Peyer's patch (tissue), 4 donors: ENCODE measurements around the gene DPRX.

Experiments
- POLR2A ChIP-seq, 2 donors: fragments of 450-650 bp; IDR thresholded peaks; one replicate each; pipeline ENCODE4 v1.5.1; 2017; ENCODE audit warnings: antibody characterized with exemption in 2 of 2, mild to moderate bottlenecking in 2 of 2, moderate library complexity in 2 of 2
- TF ChIP-seq, protein P1 (sequence below), 6 experiments: fragments of 450-650 bp in 4 of 6; fragments of 200-600 bp in 2 of 6; sonication (generic) in 1 of 6; IDR thresholded peaks; one replicate each; pipeline ENCODE4 v1.5.1; 2017 to 2019; ENCODE audit warnings: antibody characterized with exemption in 6 of 6, mild to moderate bottlenecking in 3 of 6, moderate library complexity in 1 of 6

DNA sequence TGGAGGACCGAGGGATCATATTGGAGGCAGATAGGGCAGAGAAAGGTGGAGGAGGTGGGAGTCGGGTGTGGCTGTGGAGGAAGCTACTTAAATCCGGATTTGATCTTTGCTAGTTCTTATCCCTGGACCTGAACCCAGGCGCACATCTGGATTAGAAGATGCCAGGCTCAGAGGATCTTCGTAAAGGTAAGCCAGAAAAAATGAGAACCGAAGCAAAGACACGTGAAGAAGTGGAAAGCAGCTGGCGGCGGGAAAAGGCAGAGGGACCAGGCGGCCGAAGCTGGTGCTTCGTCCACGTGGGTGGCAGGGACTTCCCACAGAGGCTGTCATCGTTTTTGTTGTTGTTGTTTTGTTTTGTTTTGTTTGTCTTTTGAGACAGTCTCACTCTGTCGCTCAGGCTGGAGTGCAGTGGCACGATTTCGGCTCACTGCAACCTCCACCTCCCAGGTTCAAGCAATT is at the start of gene DPRX:
- TF ChIP-seq, protein P1, sequence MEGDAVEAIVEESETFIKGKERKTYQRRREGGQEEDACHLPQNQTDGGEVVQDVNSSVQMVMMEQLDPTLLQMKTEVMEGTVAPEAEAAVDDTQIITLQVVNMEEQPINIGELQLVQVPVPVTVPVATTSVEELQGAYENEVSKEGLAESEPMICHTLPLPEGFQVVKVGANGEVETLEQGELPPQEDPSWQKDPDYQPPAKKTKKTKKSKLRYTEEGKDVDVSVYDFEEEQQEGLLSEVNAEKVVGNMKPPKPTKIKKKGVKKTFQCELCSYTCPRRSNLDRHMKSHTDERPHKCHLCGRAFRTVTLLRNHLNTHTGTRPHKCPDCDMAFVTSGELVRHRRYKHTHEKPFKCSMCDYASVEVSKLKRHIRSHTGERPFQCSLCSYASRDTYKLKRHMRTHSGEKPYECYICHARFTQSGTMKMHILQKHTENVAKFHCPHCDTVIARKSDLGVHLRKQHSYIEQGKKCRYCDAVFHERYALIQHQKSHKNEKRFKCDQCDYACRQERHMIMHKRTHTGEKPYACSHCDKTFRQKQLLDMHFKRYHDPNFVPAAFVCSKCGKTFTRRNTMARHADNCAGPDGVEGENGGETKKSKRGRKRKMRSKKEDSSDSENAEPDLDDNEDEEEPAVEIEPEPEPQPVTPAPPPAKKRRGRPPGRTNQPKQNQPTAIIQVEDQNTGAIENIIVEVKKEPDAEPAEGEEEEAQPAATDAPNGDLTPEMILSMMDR (IDR thresholded peaks at IDR 0.05): no peak
- no peak for TF ChIP-seq POLR2A (IDR thresholded peaks at IDR 0.05)
